Measurements from ENCODE around the gene LENEP. TPM values are rescaled to one million over a fixed set of nuclear protein-coding genes. Genes with fewer than 3 reads are reported as not detected.

Gene LENEP
- total RNA-seq, 4 donors from 2014 or later, result not detected

DNA sequence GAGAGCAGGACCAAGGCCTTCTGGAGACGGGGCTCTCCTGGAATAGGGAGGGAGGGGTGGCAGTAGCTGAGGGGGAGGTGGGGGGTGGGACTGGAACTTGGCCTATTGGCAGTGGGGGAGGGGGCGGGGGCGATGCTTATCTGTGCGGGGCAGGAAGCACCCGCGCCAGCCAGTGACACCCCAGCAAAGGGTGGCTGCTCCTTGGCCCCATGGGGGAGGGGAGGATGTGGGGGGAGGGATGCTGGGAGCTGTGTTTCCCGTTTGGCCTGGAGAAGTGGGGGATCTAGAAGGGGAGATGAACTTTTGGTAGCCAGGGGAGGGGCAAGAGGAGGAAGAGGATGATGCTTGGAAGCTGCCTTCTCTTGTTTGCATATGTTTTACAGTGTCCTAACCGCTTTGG lies 20.2 kb downstream of the LENEP start:
- Histone ChIP-seq H3K27ac (no peak overlapping the region), H3K9me3 (no peaks in the 10 kb centered on the region), H3K27me3 (no peaks in the 10 kb centered on the region), H3K4me1 (peaks cover 56 to 71% of the 10 kb centered on the region in 2 donors), H3K4me3 (replicated peaks in 1 of 3) (no peak overlapping the region), H3K36me3 (peaks cover 19 to 22% of the 10 kb centered on the region in 2 donors)
- no peak for DNase-seq
- 60 to 62% methylated on average over 6 to 8 of the region's 8 CpGs for WGBS, 2 donors
- intact Hi-C loops (cut with DNase I), result no loop called here
- TF ChIP-seq CTCF (IDR thresholded peaks at IDR 0.05), result no peak
- TF ChIP-seq POLR2A (IDR thresholded peaks at IDR 0.05), result no peak

DNA sequence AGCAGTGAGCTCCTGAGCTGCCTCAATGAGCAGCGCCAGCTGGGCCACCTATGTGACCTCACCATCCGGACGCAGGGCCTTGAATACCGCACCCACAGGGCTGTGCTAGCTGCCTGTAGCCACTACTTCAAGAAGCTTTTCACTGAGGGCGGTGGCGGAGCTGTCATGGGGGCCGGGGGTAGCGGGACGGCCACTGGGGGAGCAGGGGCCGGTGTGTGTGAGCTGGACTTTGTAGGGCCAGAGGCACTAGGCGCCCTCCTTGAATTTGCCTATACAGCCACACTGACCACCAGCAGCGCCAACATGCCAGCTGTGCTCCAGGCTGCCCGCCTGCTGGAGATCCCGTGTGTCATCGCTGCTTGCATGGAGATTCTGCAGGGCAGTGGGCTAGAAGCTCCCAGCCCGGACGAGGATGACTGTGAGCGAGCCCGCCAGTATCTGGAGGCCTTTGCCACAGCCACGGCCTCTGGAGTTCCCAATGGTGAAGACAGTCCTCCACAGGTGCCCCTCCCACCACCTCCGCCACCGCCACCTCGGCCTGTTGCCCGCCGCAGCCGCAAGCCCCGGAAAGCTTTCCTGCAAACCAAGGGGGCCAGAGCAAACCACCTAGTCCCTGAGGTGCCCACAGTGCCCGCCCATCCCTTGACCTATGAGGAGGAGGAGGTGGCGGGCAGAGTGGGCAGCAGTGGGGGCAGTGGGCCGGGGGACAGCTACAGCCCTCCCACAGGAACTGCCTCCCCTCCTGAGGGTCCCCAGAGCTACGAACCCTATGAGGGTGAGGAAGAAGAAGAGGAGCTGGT lies 21.5 kb downstream of the LENEP start:
- Histone ChIP-seq H3K4me3 (replicated peaks in 1 of 3) (no peak overlapping the region), H3K9me3 (no peaks in the 10 kb centered on the region), H3K36me3 (peaks cover 19 to 22% of the 10 kb centered on the region in 2 donors), H3K4me1 (peaks cover 51 to 73% of the 10 kb centered on the region in 2 donors), H3K27me3 (no peaks in the 10 kb centered on the region), H3K27ac (peak overlapping the region in 1 of 3 donors; percentile 18)
- 95 to 97% methylated on average over 14 to 16 of the region's 31 CpGs for WGBS, 2 donors
- intact Hi-C loops (cut with DNase I), result no loop called here
- no peak for DNase-seq
- TF ChIP-seq CTCF (IDR thresholded peaks at IDR 0.05), result no peak
- no peak for TF ChIP-seq POLR2A (IDR thresholded peaks at IDR 0.05)

DNA sequence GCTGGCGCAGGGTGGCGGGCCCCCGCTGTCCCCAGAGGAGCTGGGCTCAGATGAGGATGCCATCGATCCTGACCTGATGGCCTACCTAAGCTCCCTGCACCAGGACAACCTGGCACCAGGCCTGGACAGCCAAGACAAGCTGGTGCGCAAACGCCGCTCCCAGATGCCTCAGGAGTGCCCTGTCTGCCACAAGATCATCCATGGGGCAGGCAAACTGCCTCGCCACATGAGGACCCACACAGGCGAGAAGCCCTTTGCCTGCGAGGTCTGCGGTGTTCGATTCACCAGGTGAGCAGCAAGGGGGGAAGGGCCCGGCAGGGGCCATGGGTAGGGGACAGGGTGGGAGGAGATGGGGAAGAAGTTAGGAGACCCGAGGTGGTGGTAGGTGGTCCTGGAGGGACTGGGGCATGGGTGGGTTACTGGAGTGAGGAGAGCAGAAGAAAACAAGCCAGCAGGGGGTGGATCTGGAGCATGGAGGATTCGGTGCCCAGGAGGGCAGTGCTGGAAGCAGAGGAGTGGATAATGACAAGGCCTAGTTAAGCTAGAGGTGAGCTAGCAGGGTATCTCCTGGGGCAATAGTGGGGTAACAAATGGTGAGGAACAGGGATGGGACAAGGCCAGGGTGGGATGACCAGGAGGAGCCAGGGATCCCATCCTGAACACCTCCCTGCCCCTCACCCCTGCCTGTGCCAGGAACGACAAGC lies 22.3 kb downstream of the LENEP start:
- WGBS, 2 donors, result 84 to 88% methylated on average over 8 to 9 of the region's 16 CpGs
- peak overlapping the region in 1 of 3 donors; percentile 18 for H3K27ac ChIP-seq
- H3K27me3 ChIP-seq, result no peaks in the 10 kb centered on the region
- DNase-seq, result no peak
- no peaks in the 10 kb centered on the region for H3K9me3 ChIP-seq
- no peak for TF ChIP-seq CTCF (IDR thresholded peaks at IDR 0.05)
- no peak for TF ChIP-seq POLR2A (IDR thresholded peaks at IDR 0.05)
- H3K36me3 ChIP-seq, result peaks cover 19 to 22% of the 10 kb centered on the region in 2 donors
- intact Hi-C loops (cut with DNase I), result no loop called here
- H3K4me3 ChIP-seq (replicated peaks in 1 of 3), result no peak overlapping the region
- peaks cover 47 to 66% of the 10 kb centered on the region in 2 donors for H3K4me1 ChIP-seq

- Histone ChIP-seq H3K4me1 (peaks cover 41 to 60% of the 10 kb centered on the region in 2 donors), H3K9me3 (no peaks in the 10 kb centered on the region), H3K36me3 (peaks cover 19 to 22% of the 10 kb centered on the region in 2 donors), H3K27ac (peak overlapping the region; percentile 81 to 90 (median 89)), H3K27me3 (no peaks in the 10 kb centered on the region), H3K4me3 (replicated peaks in 1 of 3) (no peak overlapping the region)
- intact Hi-C loops (cut with DNase I), result no loop called here
- TF ChIP-seq CTCF (IDR thresholded peaks at IDR 0.05) (no peak), POLR2A (IDR thresholded peaks at IDR 0.05) (no peak)
- WGBS, 2 donors, result 81 to 97% methylated on average over 14 to 22 of the region's 26 CpGs
- DNase-seq, result no peak
Measured at GRCh38 chr1:155016231-155016831, 22.9 kb downstream of the LENEP start.
